Hepatocyte (in vitro differentiated cells): ENCODE results near the gene HMOX1.

ENCODE experiments used
- EZH2 ChIP-seq: fragments of 200-600 bp; sonication (generic); IDR thresholded peaks from 2 replicates; pipeline ENCODE4 v1.6.1; 2016; ENCODE audit warnings: antibody characterized with exemption, mild to moderate bottlenecking, borderline replicate concordance
- EZH2phosphoT487 ChIP-seq: fragments of 200-600 bp; sonication (generic); IDR thresholded peaks from one replicate; pipeline ENCODE4 v1.6.1; 2018; ENCODE audit warnings: antibody characterized with exemption, mild to moderate bottlenecking, low read depth, moderate library complexity; ENCODE audit not compliant: unreplicated experiment, severe bottlenecking
- TF ChIP-seq, protein P1 (sequence below): fragments of 200-600 bp; sonication (generic); IDR thresholded peaks from 2 replicates; pipeline ENCODE4 v1.5.1; 2016; ENCODE audit warnings: antibody characterized with exemption, mild to moderate bottlenecking; ENCODE audit not compliant: poor library complexity

DNA sequence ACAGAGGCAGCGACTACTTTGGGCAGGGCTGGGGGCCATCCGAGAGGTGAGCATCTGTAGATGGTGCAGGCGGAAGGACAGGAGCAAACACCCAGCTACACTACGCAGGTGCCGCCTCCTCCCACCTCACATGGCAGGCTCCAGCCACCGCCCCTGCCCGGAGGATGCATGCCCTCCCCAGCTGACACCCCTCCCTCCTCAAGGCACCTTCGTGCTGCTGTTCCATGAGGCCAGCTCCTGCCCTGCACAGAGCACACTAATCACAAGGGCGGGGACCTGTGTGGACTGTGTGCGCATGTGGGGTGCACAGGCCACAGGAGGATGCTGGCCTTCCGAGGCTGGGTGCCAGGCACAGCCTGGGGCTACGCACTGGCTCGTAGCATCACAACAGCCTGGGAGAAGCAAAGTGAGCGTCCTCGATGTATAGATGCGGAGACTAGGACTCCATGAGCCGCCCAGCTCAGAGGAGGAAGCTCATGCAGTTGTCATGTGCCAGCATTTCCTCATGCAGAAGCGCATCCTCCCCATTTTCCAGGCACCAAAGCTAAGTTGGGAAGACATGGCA is 32.8 kb upstream of the HMOX1 start:
- TF ChIP-seq, protein P1, sequence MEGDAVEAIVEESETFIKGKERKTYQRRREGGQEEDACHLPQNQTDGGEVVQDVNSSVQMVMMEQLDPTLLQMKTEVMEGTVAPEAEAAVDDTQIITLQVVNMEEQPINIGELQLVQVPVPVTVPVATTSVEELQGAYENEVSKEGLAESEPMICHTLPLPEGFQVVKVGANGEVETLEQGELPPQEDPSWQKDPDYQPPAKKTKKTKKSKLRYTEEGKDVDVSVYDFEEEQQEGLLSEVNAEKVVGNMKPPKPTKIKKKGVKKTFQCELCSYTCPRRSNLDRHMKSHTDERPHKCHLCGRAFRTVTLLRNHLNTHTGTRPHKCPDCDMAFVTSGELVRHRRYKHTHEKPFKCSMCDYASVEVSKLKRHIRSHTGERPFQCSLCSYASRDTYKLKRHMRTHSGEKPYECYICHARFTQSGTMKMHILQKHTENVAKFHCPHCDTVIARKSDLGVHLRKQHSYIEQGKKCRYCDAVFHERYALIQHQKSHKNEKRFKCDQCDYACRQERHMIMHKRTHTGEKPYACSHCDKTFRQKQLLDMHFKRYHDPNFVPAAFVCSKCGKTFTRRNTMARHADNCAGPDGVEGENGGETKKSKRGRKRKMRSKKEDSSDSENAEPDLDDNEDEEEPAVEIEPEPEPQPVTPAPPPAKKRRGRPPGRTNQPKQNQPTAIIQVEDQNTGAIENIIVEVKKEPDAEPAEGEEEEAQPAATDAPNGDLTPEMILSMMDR, result no peak
- TF ChIP-seq EZH2phosphoT487 (no peak), EZH2 (no peak)
